Measurements from ENCODE around the gene C11orf24.

- TF ChIP-seq FOXJ3 (CRISPR knock-in tag; IDR thresholded peaks at IDR 0.05) (no peak), ETV5 (CRISPR knock-in tag; IDR thresholded peaks at IDR 0.05; ENCODE audit: low read depth) (no peak), E2F1 (CRISPR knock-in tag; IDR thresholded peaks at IDR 0.05) (no peak), CTCF (IDR thresholded peaks at IDR 0.05 in 2 of 3, conservative IDR thresholded peaks at IDR 0.05 in 1 of 3; ENCODE audit: insufficient read depth in 2 of 3, low read depth in 1 of 3, low read length in 3 of 3) (no peak), NCOA6 (IDR thresholded peaks at IDR 0.05) (no peak), HMGXB4 (CRISPR knock-in tag; IDR thresholded peaks at IDR 0.05) (no peak), ZBTB1 (CRISPR knock-in tag; IDR thresholded peaks at IDR 0.05; ENCODE audit: borderline replicate concordance, low read depth) (no peak), TFAP4 (CRISPR knock-in tag; IDR thresholded peaks at IDR 0.05; ENCODE audit: borderline replicate concordance) (no peak)
Observed at GRCh38 chr11:68264741-68265540, 6.8 kb downstream of the C11orf24 start.
